Ovary (tissue), 9 donors: ENCODE results near the gene PNMA8B. TPM values are rescaled to one million over a fixed set of nuclear protein-coding genes. Genes with fewer than 3 reads are reported as not detected.
"Not testable (repeated sequence)": the region's sequence is repeated elsewhere in the genome, so short reads cannot be mapped to it uniquely, and the experiment has no call there.

Source experiments
- DNase-seq, 5 donors: peaks; one replicate each; pipeline ENCODE4 v3.0.0-alpha.2; 2019 to 2020
- H3K27ac ChIP-seq, 2 donors: fragments of 200-600 bp; one replicate each; pipeline versions ENCODE4 v1.5.1 to v1.8.0; 2019 to 2022
- H3K27me3 ChIP-seq: fragments of 200-600 bp; one replicate; pipeline ENCODE4 v1.8.0; 2022
- H3K36me3 ChIP-seq: fragments of 200-600 bp; sonication (generic); one replicate; pipeline ENCODE4 v1.5.1; 2019
- H3K4me1 ChIP-seq: one replicate; pipeline ENCODE4 v1.8.1; 2013; ENCODE audit warnings: mild to moderate bottlenecking, moderate library complexity; ENCODE audit not compliant: insufficient read depth
- H3K4me3 ChIP-seq: fragments of 200-600 bp; sonication (generic); one replicate; pipeline ENCODE4 v1.5.1; 2017
- H3K9me3 ChIP-seq, 2 donors: fragments of 200-600 bp in 1 of 2; sonication (generic) in 1 of 2; one replicate each; pipeline versions ENCODE4 v1.5.1 to v1.8.1; 2013 to 2019; ENCODE audit warnings: mild to moderate bottlenecking in 1 of 2, moderate library complexity in 1 of 2
- CTCF ChIP-seq, 3 donors: fragments of 450-650 bp in 2 of 3; fragments of 200-600 bp in 1 of 3; IDR thresholded peaks; one replicate each; pipeline versions ENCODE4 v1.5.1 to v1.8.0; 2016 to 2022; ENCODE audit warnings: antibody characterized with exemption in 3 of 3, mild to moderate bottlenecking in 1 of 3
- EP300 ChIP-seq: sonication (generic); formaldehyde crosslinking; IDR thresholded peaks from one replicate; pipeline ENCODE4 v1.6.1; 2017; ENCODE audit warnings: antibody characterized with exemption
- POLR2A ChIP-seq: fragments of 450-650 bp; IDR thresholded peaks from one replicate; pipeline ENCODE4 v1.6.1; 2017; ENCODE audit warnings: antibody characterized with exemption, mild to moderate bottlenecking, moderate library complexity
- WGBS, 3 donors: extraction: QIAGEN DNeasy Blood & Tissue Kit in 1 of 3; methylation state at CpG; one replicate each; pipeline versions ENCODE4 v1.1.5 to v1.1.7; 2013 to 2017; 5-methylcytosine and 5-hydroxymethylcytosine counted together
- intact Hi-C, 4 donors: fragments of 100-400 bp; cut with DNase I; formaldehyde crosslinking; loops; one replicate each; pipeline versions ENCODE4 v1.11.0 to v1.15.1; 2022 to 2023
- polyA plus RNA-seq, 2 donors: library from polyadenylated mRNA; stranded (reverse); fragments of 200-250 nt in 1 of 2; fragments of 350-450 nt in 1 of 2; fragmentation: Illumina TruSeq in 1 of 2; extraction: RNeasy Lipid Tissue Mini Kit (QIAGEN cat#74804) in 1 of 2; gene quantifications; one replicate each; pipeline ENCODE4 v1.2.3, GENCODE V29; 2013 to 2014
- total RNA-seq, 7 donors: library from RNA; depleted of rRNA in 2 of 7; stranded (reverse); fragments of >200 nt in 2 of 7; fragmentation: NEBNext Ultra II Directional in 3 of 7; extraction: Animal tissue kit (Norgen Biotek cat#: 25700) in 3 of 7; gene quantifications; one replicate each; pipeline versions ENCODE4 v1.1.0 to v1.2.4, GENCODE V29; 2016 to 2023
- donor health status: DM: no; HTN: no; CAD: no; lungs with moderate emphysema.
- donor health status: DM: no; HTN: no; CAD: no.
- donor health status: Bipolar disorder and iron deficiency.
- donor health status: DM: yes; HTN: yes; CAD: no.
- donor health status: DM: no; HTN: no; CAD: no.
- donor health status: DM: yes; HTN: yes; CAD: no.

Gene PNMA8B
- total and polyA plus RNA-seq, 9 donors = 0.97 to 10.6 (median 5.3) TPM

DNA sequence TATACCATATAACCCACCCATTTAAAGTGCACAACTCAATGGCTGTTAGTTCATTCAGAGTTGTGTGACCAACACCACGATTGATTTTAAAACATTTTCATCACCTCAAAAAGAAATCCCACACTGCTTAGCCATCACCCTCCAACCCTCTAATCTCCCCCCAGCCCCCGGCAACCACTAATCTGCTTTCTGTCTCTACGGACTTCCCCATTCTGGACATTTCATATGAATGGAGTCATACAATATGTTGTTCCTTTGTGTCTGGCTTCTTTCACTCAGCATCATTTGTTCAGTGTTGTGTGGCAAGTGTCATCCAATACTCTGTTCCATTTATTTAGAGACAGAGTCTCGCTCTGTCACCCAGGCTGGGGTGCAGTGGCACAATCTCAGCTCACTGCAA lies 4.0 kb upstream of the PNMA8B start:
- 78 to 83% (median 79%) methylated on average over 4 of the region's 4 CpGs for WGBS, 3 donors
- H3K27ac ChIP-seq = no peak overlapping the region
- no peak for DNase-seq
- H3K4me3 ChIP-seq = no peak overlapping the region
- TF ChIP-seq EP300 = no peak
- no peak for TF ChIP-seq CTCF (IDR thresholded peaks at IDR 0.05)
- no peak for TF ChIP-seq POLR2A
- H3K36me3 ChIP-seq = no peaks in the 10 kb centered on the region
- no peaks in the 10 kb centered on the region for H3K27me3 ChIP-seq
- H3K4me1 ChIP-seq = no peaks in the 10 kb centered on the region
- intact Hi-C loops = no loop called here
- no peaks in the 10 kb centered on the region for H3K9me3 ChIP-seq

- intact Hi-C loops = no loop called here
- WGBS, 3 donors = 61 to 68% (median 64%) methylated on average over 8 of the region's 8 CpGs
- Histone ChIP-seq H3K4me1 (peaks cover 5% of the 10 kb centered on the region), H3K4me3 (no peak overlapping the region), H3K27me3 (no peaks in the 10 kb centered on the region), H3K9me3 (no peaks in the 10 kb centered on the region), H3K27ac (no peak overlapping the region), H3K36me3 (no peaks in the 10 kb centered on the region)
- TF ChIP-seq CTCF (IDR thresholded peaks at IDR 0.05) (no peak), EP300 (no peak), POLR2A (no peak)
- no peak for DNase-seq
Measured at GRCh38 chr19:46497773-46498172, 2.1 kb upstream of the PNMA8B start.

DNA sequence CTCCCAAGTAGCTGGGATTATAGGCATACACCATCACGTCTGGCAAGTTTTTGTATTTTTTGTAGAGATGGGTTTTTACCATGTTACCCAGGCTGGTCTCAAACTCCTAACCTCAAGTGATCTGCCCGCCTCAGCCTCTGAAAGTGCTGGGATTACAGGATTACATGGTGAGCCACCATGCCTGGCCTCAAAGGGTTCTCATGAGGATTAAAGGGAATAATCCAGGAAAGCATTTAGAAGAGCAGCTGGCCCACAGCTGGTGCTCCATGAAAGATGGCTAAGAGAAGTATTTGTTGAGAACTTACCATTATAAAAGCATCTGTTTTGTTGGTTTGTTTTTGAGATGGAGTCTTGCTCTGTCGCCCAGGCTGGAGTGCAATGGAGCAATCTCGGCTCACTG lies 1.2 kb upstream of the PNMA8B start:
- H3K4me3 ChIP-seq, DNase-seq, H3K27me3 ChIP-seq, H3K27ac ChIP-seq, intact Hi-C loops, H3K36me3 ChIP-seq, H3K4me1 ChIP-seq, H3K9me3 ChIP-seq: not testable (repeated sequence)
- 64 to 67% (median 65%) methylated on average over 4 of the region's 4 CpGs for WGBS, 3 donors

- no peaks in the 10 kb centered on the region for H3K9me3 ChIP-seq
Measured at GRCh38 chr19:46496304-46496703, 637 bp upstream of the PNMA8B start.

More at GRCh38 chr19:46496304-46496703, 637 bp upstream of the PNMA8B start:
- Histone ChIP-seq H3K4me3 (no peak overlapping the region), H3K36me3 (no peaks in the 10 kb centered on the region), H3K27me3 (no peaks in the 10 kb centered on the region), H3K27ac (no peak overlapping the region), H3K4me1 (peaks cover 5% of the 10 kb centered on the region)
- WGBS, 3 donors = 54 to 64% (median 59%) methylated on average over 6 of the region's 6 CpGs
- intact Hi-C loops = no loop called here
- TF ChIP-seq POLR2A = no peak
- TF ChIP-seq EP300 = no peak
- no peak for TF ChIP-seq CTCF (IDR thresholded peaks at IDR 0.05)
- no peak for DNase-seq
